HepG2 (cell line): ENCODE data around the gene DPH2. TPM values are rescaled to one million over a fixed set of nuclear protein-coding genes. Genes with fewer than 3 reads are reported as not detected.

Source experiments
- ADNP ChIP-seq: sonication (generic); formaldehyde crosslinking; IDR thresholded peaks from 2 replicates; pipeline ENCODE4 v1.4.0; 2020; ENCODE audit warnings: missing genetic modification reagents
- ARID4A ChIP-seq: sonication (generic); formaldehyde crosslinking; IDR thresholded peaks from 2 replicates; pipeline ENCODE4 v1.5.0; 2020; ENCODE audit warnings: mild to moderate bottlenecking, missing genetic modification reagents, borderline replicate concordance
- ASH2L ChIP-seq: fragments of 300-600, 200-600 bp; sonication (generic); IDR thresholded peaks from 2 replicates; pipeline ENCODE4 v1.7.0; 2017; ENCODE audit warnings: low read depth, mild to moderate bottlenecking, moderate library complexity, mixed read lengths, low read length; ENCODE audit not compliant: insufficient read length
- CSRNP1 ChIP-seq: sonication (generic); formaldehyde crosslinking; IDR thresholded peaks from 2 replicates; pipeline ENCODE4 v1.8.1; 2023; ENCODE audit warnings: mild to moderate bottlenecking, missing genetic modification reagents
- ISX ChIP-seq: sonication (generic); formaldehyde crosslinking; conservative IDR thresholded peaks from 2 replicates; pipeline ENCODE4 v1.5.0; 2020; ENCODE audit warnings: missing genetic modification reagents
- KDM5B ChIP-seq: sonication (generic); formaldehyde crosslinking; IDR thresholded peaks from 2 replicates; pipeline ENCODE4 v1.4.0; 2020; ENCODE audit warnings: missing genetic modification reagents, mild to moderate bottlenecking, borderline replicate concordance
- MBNL3 ChIP-seq: fragments of 250-450 bp; sonication (Bioruptor Pico); conservative IDR thresholded peaks from 2 replicates; pipeline ENCODE4 v1.8.0; 2022; ENCODE audit warnings: mild to moderate bottlenecking, inconsistent platforms
- NPAS2 ChIP-seq: sonication (generic); formaldehyde crosslinking; IDR thresholded peaks from 2 replicates; pipeline ENCODE4 v1.8.0; 2022; ENCODE audit warnings: mild to moderate bottlenecking, missing genetic modification reagents, borderline replicate concordance
- PRMT3 ChIP-seq: sonication (generic); formaldehyde crosslinking; IDR thresholded peaks from 2 replicates; pipeline ENCODE4 v1.8.1; 2022; ENCODE audit warnings: low read depth, mild to moderate bottlenecking, moderate library complexity, missing genetic modification reagents, borderline replicate concordance
- TEAD2 ChIP-seq: sonication (generic); formaldehyde crosslinking; IDR thresholded peaks from 2 replicates; pipeline ENCODE4 v1.9.0; 2021; ENCODE audit warnings: missing genetic modification reagents
- ZNF451 ChIP-seq: sonication (generic); formaldehyde crosslinking; IDR thresholded peaks from 2 replicates; pipeline ENCODE4 v1.5.0; 2020; ENCODE audit warnings: mild to moderate bottlenecking, missing genetic modification reagents
- ZNF768 ChIP-seq: sonication (generic); formaldehyde crosslinking; IDR thresholded peaks from 2 replicates; pipeline ENCODE4 v1.4.0; 2020; ENCODE audit warnings: missing genetic modification reagents
- ZNF775 ChIP-seq: sonication (generic); formaldehyde crosslinking; IDR thresholded peaks from 2 replicates; pipeline ENCODE4 v1.4.0; 2020; ENCODE audit warnings: missing genetic modification reagents, mild to moderate bottlenecking, moderate library complexity, borderline replicate concordance
- ZSCAN20 ChIP-seq: sonication (generic); formaldehyde crosslinking; IDR thresholded peaks from 2 replicates; pipeline ENCODE4 v1.4.0; 2020; ENCODE audit warnings: missing genetic modification reagents, mild to moderate bottlenecking, borderline replicate concordance
- ZSCAN25 ChIP-seq: sonication (generic); formaldehyde crosslinking; IDR thresholded peaks from 2 replicates; pipeline ENCODE4 v1.8.0; 2022; ENCODE audit warnings: mild to moderate bottlenecking, missing genetic modification reagents
- polyA plus RNA-seq, 8 experiments: library from polyadenylated mRNA; depleted of rRNA in 3 of 8; stranded (reverse) in 7 of 8; unstranded in 1 of 8; fragments of >200 nt; fragmentation: Illumina TruSeq in 4 of 8; extraction: Trizol in 4 of 8; gene quantifications; 2 replicates each; pipeline versions ENCODE4 v1.2.1 to v1.2.3, GENCODE V29; 2011 to 2016; ENCODE audit warnings: low read depth in 4 of 8, missing spikeins in 1 of 8, mixed read lengths in 1 of 8; ENCODE audit not compliant: insufficient read depth in 1 of 8
- total RNA-seq, 5 experiments: library from RNA; depleted of rRNA; stranded (reverse); fragments of >200 nt; fragmentation: Illumina TruSeq; extraction: Trizol; gene quantifications; 2 replicates each; pipeline ENCODE4 v1.2.3, GENCODE V29; 2016; ENCODE audit warnings: low read depth in 1 of 5
- TF ChIP-seq, protein P1 (sequence below): sonication (generic); formaldehyde crosslinking; IDR thresholded peaks from 2 replicates; pipeline ENCODE4 v1.5.0; 2020; ENCODE audit warnings: missing genetic modification reagents, mild to moderate bottlenecking, borderline replicate concordance
- TF ChIP-seq, protein P2 (sequence below): IDR thresholded peaks from 2 replicates; pipeline ENCODE4 v1.6.1; 2016
- TF ChIP-seq, protein P3 (sequence below): sonication (generic); formaldehyde crosslinking; IDR thresholded peaks from 2 replicates; pipeline ENCODE4 v1.5.1; 2020; ENCODE audit warnings: missing genetic modification reagents, mild to moderate bottlenecking, borderline replicate concordance

Gene DPH2
- total and polyA plus RNA-seq, 2 of the 13 experiments (the other 11 are each of a cell fraction or from before 2014, with no cell fraction given) = 32.2 to 38.3 TPM

- TF ChIP-seq, protein P1, sequence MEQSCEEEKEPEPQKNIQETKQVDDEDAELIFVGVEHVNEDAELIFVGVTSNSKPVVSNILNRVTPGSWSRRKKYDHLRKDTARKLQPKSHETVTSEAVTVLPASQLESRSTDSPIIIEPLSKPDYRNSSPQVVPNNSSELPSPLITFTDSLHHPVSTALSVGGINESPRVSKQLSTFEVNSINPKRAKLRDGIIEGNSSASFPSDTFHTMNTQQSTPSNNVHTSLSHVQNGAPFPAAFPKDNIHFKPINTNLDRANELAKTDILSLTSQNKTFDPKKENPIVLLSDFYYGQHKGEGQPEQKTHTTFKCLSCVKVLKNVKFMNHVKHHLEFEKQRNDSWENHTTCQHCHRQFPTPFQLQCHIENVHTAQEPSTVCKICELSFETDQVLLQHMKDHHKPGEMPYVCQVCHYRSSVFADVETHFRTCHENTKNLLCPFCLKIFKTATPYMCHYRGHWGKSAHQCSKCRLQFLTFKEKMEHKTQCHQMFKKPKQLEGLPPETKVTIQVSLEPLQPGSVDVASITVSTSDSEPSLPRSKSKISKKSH (CRISPR knock-in tag) = peak; percentile 72; the same call in 1 of the 2 replicates
- no peak for TF ChIP-seq ZNF775
- TF ChIP-seq, protein P2, sequence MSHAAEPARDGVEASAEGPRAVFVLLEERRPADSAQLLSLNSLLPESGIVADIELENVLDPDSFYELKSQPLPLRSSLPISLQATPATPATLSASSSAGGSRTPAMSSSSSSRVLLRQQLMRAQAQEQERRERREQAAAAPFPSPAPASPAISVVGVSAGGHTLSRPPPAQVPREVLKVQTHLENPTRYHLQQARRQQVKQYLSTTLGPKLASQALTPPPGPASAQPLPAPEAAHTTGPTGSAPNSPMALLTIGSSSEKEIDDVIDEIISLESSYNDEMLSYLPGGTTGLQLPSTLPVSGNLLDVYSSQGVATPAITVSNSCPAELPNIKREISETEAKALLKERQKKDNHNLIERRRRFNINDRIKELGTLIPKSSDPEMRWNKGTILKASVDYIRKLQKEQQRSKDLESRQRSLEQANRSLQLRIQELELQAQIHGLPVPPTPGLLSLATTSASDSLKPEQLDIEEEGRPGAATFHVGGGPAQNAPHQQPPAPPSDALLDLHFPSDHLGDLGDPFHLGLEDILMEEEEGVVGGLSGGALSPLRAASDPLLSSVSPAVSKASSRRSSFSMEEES (CRISPR knock-in tag) = peak; percentile 93
- no peak for TF ChIP-seq ISX (CRISPR knock-in tag)
- TF ChIP-seq ZSCAN20 (CRISPR knock-in tag) = no peak; the same call in 1 of the 2 replicates
- TF ChIP-seq, protein P3, sequence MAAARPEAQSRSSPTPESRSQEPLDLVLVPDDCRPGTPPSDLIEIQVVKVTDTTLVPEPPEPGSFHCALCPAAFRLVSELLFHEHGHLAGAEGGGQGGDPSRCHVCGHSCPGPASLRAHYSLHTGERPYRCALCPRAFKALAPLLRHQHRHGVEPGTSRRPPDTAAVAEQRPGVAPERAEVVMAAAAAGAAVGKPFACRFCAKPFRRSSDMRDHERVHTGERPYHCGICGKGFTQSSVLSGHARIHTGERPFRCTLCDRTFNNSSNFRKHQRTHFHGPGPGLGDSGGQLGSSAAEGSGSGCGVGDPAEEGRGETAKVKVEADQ (CRISPR knock-in tag) = peak; percentile 37; the same call in 1 of the 2 replicates
- peak; percentile 98 for TF ChIP-seq ARID4A (CRISPR knock-in tag)
- peak; percentile 46; the same call in 1 of the 2 replicates for TF ChIP-seq CSRNP1 (CRISPR knock-in tag)
- 0 out of 2 replicates have a peak, but pooled peaks have one; percentile 29 for TF ChIP-seq ZSCAN25 (CRISPR knock-in tag)
- TF ChIP-seq ZNF768 (CRISPR knock-in tag) = 0 out of 2 replicates have a peak, but pooled peaks have one; percentile 43
- TF ChIP-seq MBNL3 = no peak
- peak; percentile 89 for TF ChIP-seq ASH2L
- no peak for TF ChIP-seq NPAS2 (CRISPR knock-in tag)
- no peak for TF ChIP-seq PRMT3 (CRISPR knock-in tag)
- TF ChIP-seq ADNP (CRISPR knock-in tag) = peak; percentile 89
- peak; percentile 94; the same call in 1 of the 2 replicates for TF ChIP-seq KDM5B (CRISPR knock-in tag)
- no peak for TF ChIP-seq TEAD2 (CRISPR knock-in tag)
- peak; percentile 93 for TF ChIP-seq ZNF451
Measured at GRCh38 chr1:43946236-43947060, 23.4 kb upstream of the DPH2 start, which contains the start of gene IPO13 (continued).
